HG03095 (cell line): ENCODE data around the gene ARHGEF7.

Source experiments
- ATAC-seq: cut with Tn5 transposase; IDR thresholded peaks from one replicate; pipeline ENCODE4 v1.9.1; 2021; ENCODE audit warnings: moderate library complexity; ENCODE audit not compliant: unreplicated experiment

ARHGEF7 gene

GRCh38 chr13:111322001-111322915 is 207.1 kb downstream of the ARHGEF7 start:
- ATAC-seq: no peak

- no peak for ATAC-seq
Observed at GRCh38 chr13:111322916-111323331, 207.8 kb downstream of the ARHGEF7 start.

GRCh38 chr13:111323549-111323948 is 208.4 kb downstream of the ARHGEF7 start:
- no peak for ATAC-seq

- no peak for ATAC-seq
Observed at GRCh38 chr13:111323950-111324651, 209.0 kb downstream of the ARHGEF7 start.

GRCh38 chr13:111324736-111325135 is 209.6 kb downstream of the ARHGEF7 start:
- ATAC-seq: no peak

GRCh38 chr13:111325146-111325890 is 210.2 kb downstream of the ARHGEF7 start:
- no peak for ATAC-seq

- no peak for ATAC-seq
Observed at GRCh38 chr13:111325941-111326620, 211.0 kb downstream of the ARHGEF7 start.

GRCh38 chr13:111326621-111326965 is 211.5 kb downstream of the ARHGEF7 start:
- no peak for ATAC-seq

- ATAC-seq: no peak
Observed at GRCh38 chr13:111326981-111327642, 212.0 kb downstream of the ARHGEF7 start.

GRCh38 chr13:111327730-111328573 is 212.8 kb downstream of the ARHGEF7 start:
- no peak for ATAC-seq

- no peak for ATAC-seq
Observed at GRCh38 chr13:111328574-111329410, 213.7 kb downstream of the ARHGEF7 start.

- no peak for ATAC-seq
Observed at GRCh38 chr13:111329641-111330040, 214.5 kb downstream of the ARHGEF7 start.

GRCh38 chr13:111330066-111330610 is 215.0 kb downstream of the ARHGEF7 start:
- no peak for ATAC-seq

- no peak for ATAC-seq
Observed at GRCh38 chr13:111335298-111335697, 220.2 kb downstream of the ARHGEF7 start.

GRCh38 chr13:111336666-111337065 is 221.6 kb downstream of the ARHGEF7 start:
- ATAC-seq: no peak

GRCh38 chr13:111337206-111337605 is 222.1 kb downstream of the ARHGEF7 start:
- ATAC-seq: no peak

GRCh38 chr13:111337741-111338140 is 222.6 kb downstream of the ARHGEF7 start:
- ATAC-seq: no peak

GRCh38 chr13:111338841-111339240 is 223.7 kb downstream of the ARHGEF7 start:
- ATAC-seq: no peak
